H1 (cell line): Measurements from ENCODE around the gene GGT6. TPM values are rescaled to one million over a fixed set of nuclear protein-coding genes. Genes with fewer than 3 reads are reported as not detected.

Source experiments
- CTCF ChIA-PET: fragments of 300-600 bp; sonication (Branson Sonifier 250); formaldehyde crosslinking; loops from one replicate; lab custom pipeline; 2021; ENCODE audit not compliant: partially characterized antibody; lab: Charles Lee
- POLR2A ChIA-PET: fragments of 300-600 bp; sonication (Branson Sonifier 250); formaldehyde crosslinking; loops from one replicate; lab custom pipeline; 2021; ENCODE audit warnings: inconsistent platforms; ENCODE audit not compliant: partially characterized antibody; lab: Charles Lee
- DNase-seq, 2 experiments: peaks; one replicate each; pipeline versions ENCODE4 v3.0.0 to v3.0.0-alpha.2; 2010 to 2022; ENCODE audit warnings: low spot score in 2 of 2, low read depth in 1 of 2, mixed read lengths in 1 of 2
- FAIRE-seq: peaks from 2 replicates; lab custom pipeline; 2011; peaks lifted over from hg19 to GRCh38; lab: Jason Lieb, UNC
- H2AFZ ChIP-seq: 2 replicates; pipeline ENCODE4 v1.8.1; 2012; ENCODE audit warnings: low read length, inconsistent platforms
- H2AK5ac ChIP-seq: 2 replicates; pipeline ENCODE4 v1.6.1; 2013; ENCODE audit warnings: low read depth, low read length
- H2BK120ac ChIP-seq: replicated peaks from 2 replicates; pipeline ENCODE3; 2013; ENCODE audit warnings: low read depth, low read length, inconsistent platforms
- H2BK12ac ChIP-seq: 2 replicates; pipeline ENCODE4 v1.6.1; 2013; ENCODE audit warnings: low read depth, low read length
- H2BK15ac ChIP-seq: 2 replicates; pipeline ENCODE4 v1.6.1; 2013; ENCODE audit warnings: low read length
- H2BK20ac ChIP-seq: 2 replicates; pipeline ENCODE4 v1.6.1; 2013; ENCODE audit warnings: low read length
- H2BK5ac ChIP-seq: 2 replicates; pipeline ENCODE4 v1.6.1; 2013; ENCODE audit warnings: low read depth, low read length
- H3K14ac ChIP-seq: 2 replicates; pipeline ENCODE4 v1.6.1; 2013; ENCODE audit warnings: inconsistent platforms; ENCODE audit not compliant: insufficient read length
- H3K18ac ChIP-seq: 2 replicates; pipeline ENCODE4 v1.6.1; 2013; ENCODE audit warnings: low read length; ENCODE audit errors: extremely low read depth
- H3K23ac ChIP-seq: 2 replicates; pipeline ENCODE4 v1.6.1; 2013; ENCODE audit warnings: inconsistent platforms; ENCODE audit not compliant: insufficient read length
- H3K23me2 ChIP-seq: 2 replicates; pipeline ENCODE4 v1.6.1; 2013; ENCODE audit warnings: low read depth, low read length
- H3K27ac ChIP-seq: 2 replicates; pipeline ENCODE4 v1.6.1; 2011; ENCODE audit warnings: low read depth, low read length, inconsistent platforms
- H3K27me3 ChIP-seq, 4 experiments: replicated peaks in 1 of 4; 1 replicate in 1 of 4; 2 replicates in 3 of 4; pipeline versions ENCODE4 v1.6.1 to v1.8.1; 2011 to 2013; ENCODE audit warnings: low read length in 3 of 4, mild to moderate bottlenecking in 3 of 4, inconsistent platforms in 2 of 4, mixed read lengths in 2 of 4, moderate library complexity in 1 of 4; ENCODE audit not compliant: control insufficient read depth in 3 of 4, insufficient read depth in 3 of 4; ENCODE audit errors: extremely low read depth in 1 of 4
- H3K36me3 ChIP-seq, 4 experiments: 2 replicates each; pipeline versions ENCODE4 v1.6.1 to v1.8.1; 2011 to 2013; ENCODE audit warnings: mild to moderate bottlenecking in 4 of 4, low read length in 3 of 4, moderate library complexity in 2 of 4, control low read depth in 1 of 4, inconsistent platforms in 1 of 4; ENCODE audit not compliant: insufficient read depth in 4 of 4, control insufficient read depth in 2 of 4
- H3K4ac ChIP-seq: replicated peaks from 2 replicates; pipeline ENCODE3; 2013; ENCODE audit warnings: low read length, low read depth, mixed read lengths, inconsistent platforms; ENCODE audit not compliant: insufficient read length
- H3K4me1 ChIP-seq, 4 experiments: replicated peaks in 1 of 4; 1 replicate in 1 of 4; 2 replicates in 3 of 4; pipeline versions ENCODE4 v1.6.1 to v1.8.1; 2011 to 2013; ENCODE audit warnings: low read length in 3 of 4, inconsistent platforms in 2 of 4, mixed read lengths in 1 of 4; ENCODE audit not compliant: insufficient read depth in 4 of 4, control insufficient read depth in 3 of 4
- H3K4me2 ChIP-seq, 2 experiments: 2 replicates each; pipeline versions ENCODE4 v1.6.1 to v1.8.1; 2011 to 2013; ENCODE audit warnings: low read depth in 2 of 2, low read length in 2 of 2, control low read depth in 1 of 2, inconsistent platforms in 1 of 2, mild to moderate bottlenecking in 1 of 2; ENCODE audit not compliant: insufficient read depth in 1 of 2
- H3K4me3 ChIP-seq, 4 experiments: fragments of 200-600, 300-600 bp in 1 of 4; sonication (generic), shearing (Covaris generic), sonication (Bioruptor Twin) in 1 of 4; 2 replicates each; pipeline versions ENCODE4 v1.5.1 to v1.8.1; 2011 to 2016; ENCODE audit warnings: low read length in 4 of 4, low read depth in 3 of 4, control low read depth in 2 of 4, inconsistent platforms in 2 of 4, mild to moderate bottlenecking in 2 of 4, mixed read lengths in 1 of 4, moderate library complexity in 1 of 4; ENCODE audit not compliant: insufficient read depth in 2 of 4; ENCODE audit errors: extremely low read depth in 1 of 4
- H3K56ac ChIP-seq: replicated peaks from 2 replicates; pipeline ENCODE3; 2013; ENCODE audit warnings: low read depth, mild to moderate bottlenecking, mixed read lengths, low read length, inconsistent platforms; ENCODE audit not compliant: insufficient read length
- H3K79me1 ChIP-seq: 2 replicates; pipeline ENCODE4 v1.6.1; 2013; ENCODE audit warnings: low read depth, low read length, control low read depth
- H3K79me2 ChIP-seq, 2 experiments: 2 replicates each; pipeline versions ENCODE4 v1.6.1 to v1.8.1; 2012 to 2013; ENCODE audit warnings: low read length in 2 of 2, mild to moderate bottlenecking in 2 of 2, inconsistent platforms in 1 of 2; ENCODE audit not compliant: insufficient read depth in 2 of 2, control insufficient read depth in 1 of 2
- H3K9ac ChIP-seq, 4 experiments: replicated peaks in 1 of 4; 1 replicate in 1 of 4; 2 replicates in 3 of 4; pipeline versions ENCODE4 v1.6.1 to v1.8.1; 2011 to 2013; ENCODE audit warnings: low read depth in 3 of 4, low read length in 3 of 4, control low read depth in 2 of 4, mild to moderate bottlenecking in 2 of 4, moderate library complexity in 2 of 4, inconsistent platforms in 1 of 4; ENCODE audit errors: extremely low read depth in 1 of 4
- H3K9me3 ChIP-seq, 2 experiments: 2 replicates each; pipeline versions ENCODE4 v1.6.1 to v1.8.1; 2012 to 2013; ENCODE audit warnings: mild to moderate bottlenecking in 2 of 2, moderate library complexity in 2 of 2, control low read depth in 1 of 2, inconsistent platforms in 1 of 2, low read depth in 1 of 2, low read length in 1 of 2, mixed read lengths in 1 of 2; ENCODE audit not compliant: insufficient read depth in 2 of 2
- H4K20me1 ChIP-seq, 2 experiments: replicated peaks in 1 of 2; 2 replicates each; pipeline versions ENCODE3 to v1.8.1; 2011 to 2013; ENCODE audit warnings: inconsistent platforms in 2 of 2, low read length in 2 of 2, mild to moderate bottlenecking in 1 of 2; ENCODE audit not compliant: insufficient read depth in 2 of 2, control insufficient read depth in 1 of 2
- H4K5ac ChIP-seq: 2 replicates; pipeline ENCODE4 v1.6.1; 2013; ENCODE audit warnings: low read length, low read depth, mixed read lengths, inconsistent platforms; ENCODE audit not compliant: insufficient read length
- H4K8ac ChIP-seq: 2 replicates; pipeline ENCODE4 v1.8.0; 2013; ENCODE audit warnings: mild to moderate bottlenecking, moderate library complexity, low read length, inconsistent platforms; ENCODE audit not compliant: insufficient read depth; ENCODE audit errors: extremely low read depth
- H4K91ac ChIP-seq: replicated peaks from 2 replicates; pipeline ENCODE3; 2013; ENCODE audit warnings: low read length, mixed read lengths, inconsistent platforms; ENCODE audit not compliant: insufficient read length
- BRCA1 ChIP-seq: IDR thresholded peaks from 2 replicates; pipeline ENCODE4 v1.6.1; 2012; ENCODE audit warnings: low read depth, low read length, improper control_type of control experiment
- SAP30 ChIP-seq: fragments of 300-600 bp; sonication (generic); IDR thresholded peaks from 2 replicates; pipeline ENCODE4 v1.7.1; 2012; ENCODE audit warnings: low read length, moderate library complexity, mild to moderate bottlenecking, inconsistent platforms; ENCODE audit not compliant: insufficient read depth, insufficient replicate concordance
- WGBS, 2 experiments: shearing (Covaris generic) in 1 of 2; methylation state at CpG; one replicate each; pipeline versions ENCODE4 v1.1.6 to v1.1.7; 2013 to 2015; ENCODE audit warnings: low lambda C conversion rate in 2 of 2, mixed read lengths in 2 of 2, inconsistent platforms in 1 of 2, low coverage in 1 of 2, missing lambda C conversion rate in 1 of 2; ENCODE audit not compliant: insufficient replicate concordance in 2 of 2, insufficient coverage in 1 of 2, insufficient read length in 1 of 2; ENCODE audit errors: extremely low coverage in 1 of 2, missing lambda C conversion rate in 1 of 2; 5-methylcytosine and 5-hydroxymethylcytosine counted together
- polyA plus RNA-seq, 7 experiments: library from polyadenylated mRNA; depleted of rRNA in 3 of 7; stranded (reverse) in 5 of 7; unstranded in 2 of 7; fragments of >200 nt in 5 of 7; fragments of 200-250 nt in 2 of 7; gene quantifications; 1 replicate in 5 of 7; 2 replicates in 1 of 7; 4 replicates in 1 of 7; pipeline versions ENCODE4 v1.2.1 to v1.2.3, GENCODE V29; 2011 to 2013; ENCODE audit warnings: missing spikeins in 2 of 7, mixed read lengths in 2 of 7
- total RNA-seq: library from RNA; stranded (reverse); fragmentation: NEBNext Ultra II Directional; extraction: Animal tissue kit (Norgen Biotek cat#: 25700); gene quantifications from 2 replicates; pipeline ENCODE4 v1.2.1, GENCODE V29; 2021

GGT6 gene
- total and polyA plus RNA-seq, 2 of the 8 experiments (the other 6 are each of a cell fraction or from before 2014, with no cell fraction given) = 0.18 TPM; not detected in 1

DNA sequence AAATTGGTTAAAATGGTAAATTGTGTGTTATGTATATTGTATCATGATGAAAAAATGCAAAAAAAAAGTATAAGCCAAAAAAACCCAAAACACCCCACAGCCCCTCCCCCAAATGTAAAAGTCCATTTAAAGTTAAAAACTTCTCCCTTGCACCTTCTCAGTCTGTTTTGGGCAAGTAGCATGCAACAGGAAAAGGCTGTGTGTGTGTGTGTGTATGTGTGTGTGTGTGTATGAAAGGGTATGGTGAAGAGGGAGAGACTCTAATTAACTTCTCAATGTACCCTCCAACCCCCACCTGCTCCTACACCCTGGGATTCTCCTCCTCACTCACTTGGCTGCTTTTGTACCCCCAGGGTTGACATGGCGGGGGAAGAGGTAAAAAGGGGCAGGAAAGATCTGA is 9.2 kb upstream of the GGT6 start:
- H4K5ac ChIP-seq = no peak overlapping the region
- CTCF ChIA-PET = interaction anchor here (0.7 to 7.4 kb wide), 9 partner anchors 8 to 215 kb away, joined by 3 to 170 read pairs (median 5); partner anchors contain the start of genes GGT6 and SMTNL2
- TF ChIP-seq BRCA1 (no peak), SAP30 (no peak)

More for the DNA sequence above, 9.2 kb upstream of the GGT6 start:
- Histone ChIP-seq H3K4ac (no peak overlapping the region), H3K27ac (no peak overlapping the region), H3K79me2 (no peaks in the 10 kb centered on the region), H3K18ac (no peak overlapping the region), H3K56ac (no peak overlapping the region), H2BK120ac (no peak overlapping the region), H4K91ac (no peak overlapping the region), H3K4me1 (peaks cover 2 to 8% (median 6%) of the 10 kb centered on the region in 4 experiments; a peak in 4 of 7 replicates), H3K79me1 (no peaks in the 10 kb centered on the region), H3K14ac (no peak overlapping the region), H3K23me2 (no peaks in the 10 kb centered on the region; the same call in 1 of the 2 replicates), H3K36me3 (no peaks in the 10 kb centered on the region), H2AK5ac (no peak overlapping the region), H4K8ac (no peak overlapping the region), H3K4me2 (no peak overlapping the region), H4K20me1 (no peaks in the 10 kb centered on the region), H3K9ac (no peak overlapping the region), H2BK15ac (no peak overlapping the region), H2BK20ac (no peak overlapping the region), H3K4me3 (no peak overlapping the region), H3K27me3 (no peaks in the 10 kb centered on the region; a peak in 1 of 7 replicates), H3K9me3 (no peaks in the 10 kb centered on the region), H2AFZ (no peak overlapping the region), H2BK12ac (no peak overlapping the region), H3K23ac (no peak overlapping the region), H2BK5ac (no peak overlapping the region)
- WGBS, 2 experiments = 72% methylated on average over 1 of the region's 1 CpG; no CpG with 5 or more reads in 1 of the 2 experiments
- FAIRE-seq = no peak
- POLR2A ChIA-PET = interaction anchor here (1.1 kb wide), 1 partner anchor 57 kb away, joined by 4 read pairs; no protein-coding TSS in a partner anchor
- DNase-seq = no peak
